Bone marrow (tissue), 2 donors: ENCODE results near the gene GFRA1.
"Not testable (repeated sequence)": the region's sequence is repeated elsewhere in the genome, so short reads cannot be mapped to it uniquely, and the experiment has no call there.

Experiments used
- DNase-seq, 2 donors: peaks; one replicate each; lab custom pipeline; 2025; lab: John Stamatoyannopoulos, UW

The GFRA1 gene

DNA sequence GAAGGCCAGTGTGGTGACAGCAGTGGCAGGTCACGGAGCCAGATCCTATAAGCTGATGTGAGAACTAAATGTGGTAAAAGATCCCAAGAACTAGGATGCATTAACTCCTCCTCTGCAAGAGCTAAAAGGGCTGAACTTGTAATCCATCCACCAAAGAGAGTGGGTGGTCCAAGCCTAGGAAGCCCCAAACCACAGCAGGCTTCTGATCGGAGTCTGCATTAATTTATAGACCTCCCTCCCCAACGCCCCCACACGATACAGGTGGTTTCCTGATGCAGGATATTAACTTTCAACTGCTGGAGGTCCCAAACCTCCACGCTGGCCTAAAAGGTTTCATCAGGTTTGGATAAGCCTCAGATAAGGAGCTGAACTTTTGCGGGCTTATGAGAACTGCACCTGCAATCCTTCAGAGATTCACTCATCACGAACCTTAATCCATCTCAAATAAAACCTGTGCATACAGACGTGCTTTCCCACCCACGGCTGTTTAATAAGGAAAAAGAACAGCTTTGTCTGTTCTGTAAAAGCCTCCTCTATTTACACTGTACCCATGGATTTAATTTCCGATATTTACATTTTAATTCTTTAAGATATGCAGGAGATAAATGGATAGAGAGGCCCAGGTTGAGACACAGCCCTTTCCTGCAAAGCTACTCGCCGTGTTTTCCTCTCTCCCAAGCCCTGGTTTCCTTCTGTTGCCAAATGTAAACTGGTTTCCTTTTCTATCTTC, 74.9 kb downstream of the GFRA1 start:
- DNase-seq, result no peak

DNA sequence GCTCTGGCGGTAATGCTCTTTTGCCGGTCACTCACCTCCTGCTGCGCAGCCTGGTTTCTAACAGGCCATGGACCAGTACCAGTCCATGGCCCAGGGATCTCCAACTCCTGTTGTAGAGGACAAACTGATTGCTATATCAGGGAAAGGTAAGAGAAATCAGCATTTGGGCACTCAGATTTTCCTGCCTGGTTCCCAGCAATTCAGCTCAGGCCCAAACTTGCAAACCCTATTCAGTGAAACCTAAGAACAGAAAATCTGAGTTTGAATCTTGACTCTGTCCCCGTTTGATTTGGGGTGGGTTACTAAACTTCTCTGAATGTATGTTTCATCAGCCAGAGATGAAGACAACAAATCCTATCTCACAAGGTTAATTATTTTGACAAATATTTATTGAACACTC, 77.4 kb downstream of the GFRA1 start:
- no peak for DNase-seq

GRCh38 chr10:116195039-116195438, 78.0 kb downstream of the GFRA1 start:
- DNase-seq, result no peak

DNA sequence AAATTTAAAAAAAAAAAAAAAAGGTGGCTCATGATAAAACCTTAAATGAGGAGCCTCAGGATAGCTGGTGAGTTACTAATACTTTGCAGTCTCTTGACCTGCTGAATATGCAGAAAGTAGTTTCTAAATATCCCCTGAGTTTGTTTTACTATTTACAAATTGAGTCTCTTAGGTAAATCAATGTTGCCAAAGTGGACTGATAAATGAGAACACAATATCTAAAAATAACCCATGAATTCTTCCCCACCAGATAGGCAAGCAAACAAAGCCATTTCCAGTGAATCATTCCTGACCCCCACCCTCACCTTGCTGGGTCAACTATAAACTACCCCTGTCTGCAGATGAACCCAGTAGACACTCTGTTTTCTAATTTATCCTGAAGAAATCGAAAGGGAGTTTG, 78.9 kb downstream of the GFRA1 start:
- DNase-seq, result no peak

DNA sequence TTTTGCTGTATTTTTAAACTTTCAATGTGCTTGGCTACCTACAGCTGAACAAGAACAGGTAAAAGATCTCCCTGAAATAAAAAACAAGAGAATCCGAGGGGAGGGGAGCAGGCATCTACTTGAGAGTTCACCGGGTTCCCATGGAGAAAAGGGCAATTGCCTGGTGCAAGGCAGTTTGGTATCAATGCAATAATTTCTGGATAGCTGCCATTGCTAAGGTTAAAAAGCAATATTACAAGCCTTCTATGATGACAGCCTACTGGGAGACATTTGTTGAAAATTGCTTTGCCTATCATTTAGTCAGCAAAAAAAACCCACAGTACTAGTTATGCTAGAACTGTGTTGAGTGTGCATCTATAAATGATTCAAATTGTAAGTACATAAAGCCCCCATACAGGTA, 82.1 kb downstream of the GFRA1 start:
- DNase-seq, result no peak

DNA sequence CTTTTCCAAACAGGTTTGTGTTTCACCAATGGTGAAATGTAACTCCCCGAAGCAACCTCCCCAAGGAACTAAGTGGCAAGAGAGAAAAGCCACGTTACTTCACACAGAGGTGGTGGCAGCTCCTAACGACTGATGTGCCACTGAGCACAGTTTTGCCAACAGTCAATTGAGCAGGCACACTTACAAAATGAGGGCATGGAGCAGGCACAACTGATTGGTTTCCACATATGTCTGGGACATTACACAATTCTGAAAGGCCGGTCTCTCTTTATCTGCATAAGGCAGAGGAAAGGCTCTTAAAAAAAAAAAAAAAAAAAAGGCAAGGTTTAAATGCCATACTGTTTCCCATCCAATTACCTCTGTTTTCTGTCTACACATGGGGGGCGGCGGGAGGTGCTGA, 86.7 kb downstream of the GFRA1 start:
- no peak for DNase-seq

- DNase-seq, result no peak
Observed at GRCh38 chr10:116185199-116185867, 87.7 kb downstream of the GFRA1 start.

DNA sequence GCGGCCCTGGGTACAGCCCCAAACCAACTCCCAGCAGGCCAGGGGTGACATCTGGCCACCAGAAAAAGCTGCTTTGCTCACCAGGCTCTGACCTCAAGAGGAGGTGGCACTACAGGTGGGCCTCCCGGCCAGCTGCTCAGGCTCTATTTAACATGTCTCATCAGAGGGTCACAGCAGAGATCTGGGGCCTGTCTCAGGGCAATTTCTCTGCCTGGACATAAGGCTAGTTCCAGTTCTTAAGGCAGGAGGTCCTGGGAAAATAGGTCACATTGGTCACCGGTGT, 88.6 kb downstream of the GFRA1 start:
- no peak for DNase-seq

DNA sequence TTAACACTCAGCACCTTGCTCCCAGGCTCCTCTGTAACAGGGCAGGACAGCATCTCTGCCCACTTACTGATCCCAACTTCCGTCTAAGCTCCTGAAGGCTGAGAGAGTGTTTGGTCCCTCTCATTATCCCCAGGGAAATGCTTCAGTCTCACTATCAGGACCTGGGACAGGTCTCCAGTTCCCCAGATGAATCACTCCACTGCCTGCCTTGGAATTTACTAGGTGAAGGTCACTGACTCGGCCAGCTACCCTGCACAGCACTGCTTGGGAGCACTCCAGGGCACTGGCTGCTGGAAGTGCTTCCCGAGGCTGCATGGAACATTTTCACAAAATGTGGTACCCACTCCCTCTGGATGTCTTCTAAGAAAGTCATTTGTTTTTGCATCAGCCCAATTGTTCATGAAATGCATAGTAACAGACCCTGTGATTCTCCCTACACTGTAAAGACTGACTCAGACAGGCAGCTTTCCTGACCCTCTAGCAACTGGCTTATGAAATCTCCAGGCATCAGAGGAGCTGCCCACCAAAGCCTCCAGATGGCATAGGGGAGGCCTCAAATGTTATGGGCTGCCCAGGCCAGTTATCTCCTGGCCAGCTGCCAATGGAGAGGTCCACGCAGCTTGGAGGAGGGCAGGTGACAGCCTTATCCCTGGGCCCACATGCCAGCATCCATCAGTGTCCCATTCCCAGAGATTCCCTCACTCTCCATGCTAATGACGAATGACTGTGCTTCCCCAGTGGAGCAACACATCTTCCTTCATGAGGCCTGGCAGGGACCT, 89.1 kb downstream of the GFRA1 start:
- no peak for DNase-seq

DNA sequence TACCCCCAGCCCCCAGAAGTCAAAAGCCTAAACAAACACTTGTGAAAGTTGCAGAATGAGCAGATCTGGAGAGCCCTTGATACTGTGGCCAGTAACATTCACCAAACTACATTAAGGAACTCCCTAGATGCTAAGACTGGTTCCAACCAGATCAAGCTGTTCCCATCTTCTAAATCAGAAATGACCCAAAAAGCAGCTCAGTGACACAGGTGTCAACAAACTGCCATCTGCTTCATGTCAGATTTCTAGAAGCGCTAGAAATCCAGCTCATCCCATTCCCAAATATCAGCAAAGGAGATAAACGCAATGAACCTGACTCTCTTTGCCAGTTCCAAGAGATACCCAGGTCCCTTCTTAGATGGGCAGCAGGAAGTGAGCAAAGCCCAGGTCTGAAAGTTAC, 90.6 kb downstream of the GFRA1 start:
- no peak for DNase-seq

DNA sequence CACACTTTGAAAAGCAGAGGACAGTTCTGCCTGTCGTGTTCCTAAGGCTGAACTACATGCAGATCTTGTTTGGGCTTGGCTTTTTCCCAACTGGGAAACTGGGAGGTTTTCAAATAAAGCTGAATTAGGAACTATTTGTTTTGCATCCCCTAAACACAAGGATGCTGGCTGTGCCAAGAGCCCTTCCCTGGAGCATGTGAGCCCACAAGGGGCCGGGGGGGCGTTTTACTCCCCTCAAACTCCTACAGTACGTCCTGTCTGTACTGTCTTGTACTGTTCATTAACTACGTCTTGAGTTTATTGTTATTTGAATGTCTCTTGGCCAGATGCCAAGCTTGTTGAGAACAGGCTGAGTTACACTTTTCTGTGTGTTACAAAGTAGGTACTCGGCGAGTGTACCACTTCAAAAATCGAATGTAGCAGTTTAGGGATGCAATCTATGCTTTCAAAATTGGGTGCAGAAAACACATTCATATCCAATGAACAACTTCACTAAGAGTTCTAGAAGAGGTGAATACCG, 94.9 kb downstream of the GFRA1 start:
- no peak for DNase-seq

DNA sequence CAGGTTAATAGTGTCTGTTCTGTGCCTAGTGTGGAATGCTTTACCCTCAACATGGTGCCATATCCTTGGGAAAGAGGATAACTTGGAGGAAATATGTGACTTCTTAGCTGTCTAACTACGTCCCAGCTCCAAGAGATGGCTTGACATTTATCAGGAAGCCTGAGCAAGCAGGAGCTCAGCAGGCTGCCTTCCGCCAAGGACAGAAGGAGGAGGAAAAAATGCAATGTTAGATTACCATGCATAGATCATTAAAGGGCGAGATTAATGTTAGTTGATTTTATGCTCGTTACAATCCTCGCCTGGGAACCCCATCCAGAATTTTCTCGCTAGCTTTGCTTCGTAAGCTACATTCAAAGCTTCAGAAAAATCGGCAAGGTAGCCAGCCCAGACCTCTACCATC, 97.8 kb downstream of the GFRA1 start:
- no peak for DNase-seq

- DNase-seq, result no peak
Observed at GRCh38 chr10:116171505-116171904, 101.5 kb downstream of the GFRA1 start.

DNA sequence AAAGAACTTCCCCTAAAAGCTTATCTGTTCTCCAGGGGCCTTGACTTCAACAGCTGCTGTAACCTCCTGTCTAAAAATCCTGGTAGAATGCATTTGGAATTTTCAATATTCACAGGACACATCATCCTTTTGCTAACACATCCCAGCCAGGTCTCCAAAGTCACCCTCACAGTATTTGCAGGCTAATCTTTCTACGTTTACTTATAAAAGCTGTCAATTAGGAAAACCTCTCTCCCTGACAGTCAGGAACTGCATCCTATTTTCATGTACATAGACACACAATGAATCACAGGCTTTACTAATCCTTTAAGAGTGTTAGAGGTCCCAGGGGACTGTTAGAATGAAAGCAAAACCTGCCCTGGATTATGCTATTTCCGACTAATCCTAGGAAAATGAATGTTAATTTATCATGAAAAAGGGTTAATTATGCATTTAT, 102.2 kb downstream of the GFRA1 start:
- no peak for DNase-seq

- no peak for DNase-seq
Observed at GRCh38 chr10:116169782-116170445, 103.1 kb downstream of the GFRA1 start.

GRCh38 chr10:116168745-116169144, 104.3 kb downstream of the GFRA1 start:
- DNase-seq, result no peak

- DNase-seq, result no peak
Observed at GRCh38 chr10:116168329-116168728, 104.7 kb downstream of the GFRA1 start.

DNA sequence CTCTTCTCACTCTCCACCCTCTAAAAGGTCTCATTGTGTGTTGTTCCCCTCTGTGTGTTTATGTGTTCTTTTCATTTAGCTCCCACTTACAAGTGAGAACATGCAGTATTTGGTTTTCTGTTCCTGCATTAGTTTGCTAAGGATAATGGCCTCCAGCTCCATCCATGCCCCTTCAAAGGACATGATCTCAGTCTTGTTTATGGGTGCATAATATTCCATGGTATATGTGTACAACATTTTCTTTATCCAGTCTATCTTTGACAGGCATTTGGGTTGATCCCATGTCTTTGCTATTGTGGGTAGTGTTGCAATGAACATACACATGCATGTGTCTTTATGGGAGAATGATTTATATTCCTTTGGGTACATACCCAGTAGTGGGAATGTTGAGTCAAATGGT, 107.1 kb downstream of the GFRA1 start:
- DNase-seq, result not testable (repeated sequence)

GRCh38 chr10:116164291-116164690, 108.7 kb downstream of the GFRA1 start:
- no peak for DNase-seq

- DNase-seq, result no peak
Observed at GRCh38 chr10:116163333-116164131, 109.5 kb downstream of the GFRA1 start.

DNA sequence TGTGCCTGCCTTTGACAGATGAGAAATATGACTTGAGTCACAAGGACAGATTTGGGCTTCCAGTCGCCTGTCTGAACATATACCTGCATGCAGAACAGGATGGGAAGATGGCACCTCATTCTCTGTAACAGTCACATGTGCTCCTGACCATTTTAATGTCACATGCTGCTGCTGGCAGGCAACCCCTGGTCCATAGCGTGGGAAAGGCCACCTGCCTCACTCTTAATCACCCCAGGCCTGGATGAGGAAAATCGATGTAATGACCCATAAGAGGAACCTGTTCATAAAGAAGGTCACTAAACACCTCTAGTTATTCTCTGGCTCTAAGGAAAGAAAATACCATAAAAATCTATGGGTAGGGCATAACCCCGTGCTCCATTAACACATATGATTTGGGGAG, 110.2 kb downstream of the GFRA1 start:
- no peak for DNase-seq

DNA sequence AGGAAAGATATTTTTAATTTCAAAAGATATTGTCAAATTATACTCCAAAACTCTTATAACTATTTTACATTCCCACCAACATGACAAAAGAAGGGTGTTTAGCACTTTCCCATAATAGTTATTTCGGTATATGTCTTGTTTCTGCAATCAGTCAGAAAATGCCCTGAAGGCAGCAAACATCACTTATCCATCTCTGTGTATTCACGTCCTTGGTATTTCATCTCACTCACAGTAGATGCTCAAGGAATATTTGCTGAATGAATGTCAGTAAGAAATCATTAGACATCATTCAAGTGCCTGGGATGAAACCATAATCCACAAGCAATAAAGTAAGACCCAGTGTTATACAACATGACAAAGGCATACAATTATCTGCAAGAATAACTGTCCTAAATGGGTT, 112.7 kb downstream of the GFRA1 start:
- DNase-seq, result no peak
